Transverse colon (tissue), 4 donors: ENCODE data around the gene GMCL1.
A peak's percentile ranks its signal among the peaks of the same experiment; 100 is the strongest.

Experiments
- EP300 ChIP-seq: sonication (generic); formaldehyde crosslinking; IDR thresholded peaks from one replicate; pipeline ENCODE4 v1.6.1; 2017; ENCODE audit warnings: antibody characterized with exemption, low read depth
- POLR2A ChIP-seq: fragments of 450-650 bp; IDR thresholded peaks from one replicate; pipeline ENCODE4 v1.6.1; 2016; ENCODE audit warnings: antibody characterized with exemption, mild to moderate bottlenecking, moderate library complexity
- POLR2AphosphoS5 ChIP-seq, 3 donors: sonication (generic); formaldehyde crosslinking; IDR thresholded peaks; one replicate each; pipeline ENCODE4 v1.6.1; 2016; ENCODE audit warnings: antibody characterized with exemption in 3 of 3
- TF ChIP-seq, protein P1 (sequence below), 5 experiments: fragments of 200-600 bp in 3 of 5; fragments of 450-650 bp in 2 of 5; sonication (generic) in 3 of 5; IDR thresholded peaks; 1 replicate in 2 of 5; 2 replicates in 3 of 5; pipeline ENCODE4 v1.5.1; 2016 to 2017; ENCODE audit warnings: antibody characterized with exemption in 5 of 5, inconsistent platforms in 3 of 5, mild to moderate bottlenecking in 2 of 5, moderate library complexity in 1 of 5

DNA sequence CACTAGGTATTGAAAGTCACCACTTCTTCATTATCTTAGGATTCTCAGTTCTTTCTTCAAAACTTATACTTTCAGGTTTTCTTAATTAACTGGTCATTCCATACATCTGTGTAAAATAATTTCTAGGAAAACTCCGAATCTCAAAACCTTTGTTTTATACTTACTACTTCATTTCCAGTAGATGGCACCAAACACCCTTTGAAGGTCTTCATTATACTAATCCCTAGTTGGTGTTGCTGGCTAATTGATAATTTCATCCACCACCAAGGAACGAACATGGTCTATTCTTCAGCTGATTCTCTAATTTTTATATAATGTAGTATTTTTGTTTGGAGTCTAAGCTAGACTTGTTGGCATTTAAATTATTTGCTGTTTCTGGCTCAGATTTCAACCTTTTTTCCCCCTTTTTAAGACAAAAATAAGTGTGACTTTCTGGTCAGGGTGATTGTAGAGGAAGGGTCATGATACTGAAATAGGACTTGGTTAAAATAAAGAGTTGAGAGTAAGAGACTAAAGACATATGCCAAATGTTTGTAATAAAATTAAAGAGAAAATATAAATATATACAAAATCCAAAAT is 82.6 kb downstream of the GMCL1 start:
- TF ChIP-seq, protein P1, sequence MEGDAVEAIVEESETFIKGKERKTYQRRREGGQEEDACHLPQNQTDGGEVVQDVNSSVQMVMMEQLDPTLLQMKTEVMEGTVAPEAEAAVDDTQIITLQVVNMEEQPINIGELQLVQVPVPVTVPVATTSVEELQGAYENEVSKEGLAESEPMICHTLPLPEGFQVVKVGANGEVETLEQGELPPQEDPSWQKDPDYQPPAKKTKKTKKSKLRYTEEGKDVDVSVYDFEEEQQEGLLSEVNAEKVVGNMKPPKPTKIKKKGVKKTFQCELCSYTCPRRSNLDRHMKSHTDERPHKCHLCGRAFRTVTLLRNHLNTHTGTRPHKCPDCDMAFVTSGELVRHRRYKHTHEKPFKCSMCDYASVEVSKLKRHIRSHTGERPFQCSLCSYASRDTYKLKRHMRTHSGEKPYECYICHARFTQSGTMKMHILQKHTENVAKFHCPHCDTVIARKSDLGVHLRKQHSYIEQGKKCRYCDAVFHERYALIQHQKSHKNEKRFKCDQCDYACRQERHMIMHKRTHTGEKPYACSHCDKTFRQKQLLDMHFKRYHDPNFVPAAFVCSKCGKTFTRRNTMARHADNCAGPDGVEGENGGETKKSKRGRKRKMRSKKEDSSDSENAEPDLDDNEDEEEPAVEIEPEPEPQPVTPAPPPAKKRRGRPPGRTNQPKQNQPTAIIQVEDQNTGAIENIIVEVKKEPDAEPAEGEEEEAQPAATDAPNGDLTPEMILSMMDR (IDR thresholded peaks at IDR 0.05) = peak; percentile 53 to 73 (median 59)
- TF ChIP-seq POLR2A = no peak
- no peak for TF ChIP-seq EP300
- TF ChIP-seq POLR2AphosphoS5 (IDR thresholded peaks at IDR 0.05) = no peak
